Nucleus accumbens (tissue), 56 donors: ENCODE measurements around the gene FBXO40.
"Not testable (repeated sequence)": the region's sequence is repeated elsewhere in the genome, so short reads cannot be mapped to it uniquely, and the experiment has no call there.

Experiments used
- DNase-seq, 56 donors: peaks; one replicate each; lab custom pipeline; 2025; lab: John Stamatoyannopoulos, UW

Gene FBXO40

GRCh38 chr3:121592856-121593702, at the start of gene FBXO40:
FBXO40 (plus strand) TSS chr3:121593379; CDS start chr3:121620576, 27,197 bp downstream.
- peak in 1 of 56 donors; percentile 4 for DNase-seq

- DNase-seq: no peak
These were observed 48.1 kb upstream of the FBXO40 start for GRCh38 chr3:121545049-121545573.

GRCh38 chr3:121545574-121546455, 47.4 kb upstream of the FBXO40 start, which contains the start of gene POLQ:
POLQ (minus strand) TSS chr3:121545988; CDS start chr3:121545877, 111 bp downstream.
- DNase-seq: peak; percentile 28 to 97 (median 84)

- peak in 12 of 56 donors; percentile 1 to 23 (median 4) for DNase-seq
These were observed 40.8 kb upstream of the FBXO40 start for GRCh38 chr3:121552379-121552778.

GRCh38 chr3:121552797-121553196, 40.4 kb upstream of the FBXO40 start:
- no peak for DNase-seq

- DNase-seq: no peak
These were observed 35.7 kb upstream of the FBXO40 start for GRCh38 chr3:121557426-121557934.

- DNase-seq: no peak
These were observed 31.0 kb upstream of the FBXO40 start for GRCh38 chr3:121562148-121562547.

- DNase-seq: no peak
These were observed 26.4 kb upstream of the FBXO40 start for GRCh38 chr3:121566773-121567172.

GRCh38 chr3:121567649-121568048, 25.5 kb upstream of the FBXO40 start, which contains the start of gene ARGFX:
ARGFX (plus strand) TSS chr3:121567949; CDS start chr3:121570714, 2,765 bp downstream.
- no peak for DNase-seq

GRCh38 chr3:121574449-121574848, 18.7 kb upstream of the FBXO40 start:
- DNase-seq: no peak

GRCh38 chr3:121581691-121582090, 11.5 kb upstream of the FBXO40 start:
- DNase-seq: no peak

- no peak for DNase-seq
These were observed 8.8 kb upstream of the FBXO40 start for GRCh38 chr3:121584418-121584817.

GRCh38 chr3:121593806-121594205, 627 bp downstream of the FBXO40 start:
- not testable (repeated sequence) for DNase-seq

GRCh38 chr3:121594850-121595249, 1.7 kb downstream of the FBXO40 start:
- no peak for DNase-seq

- no peak for DNase-seq
These were observed 2.7 kb downstream of the FBXO40 start for GRCh38 chr3:121595765-121596406.

- DNase-seq: no peak
These were observed 5.4 kb downstream of the FBXO40 start for GRCh38 chr3:121598564-121598963.

GRCh38 chr3:121599900-121600299, 6.7 kb downstream of the FBXO40 start:
- not testable (repeated sequence) for DNase-seq

- DNase-seq: no peak
These were observed 8.1 kb downstream of the FBXO40 start for GRCh38 chr3:121601212-121601812.

GRCh38 chr3:121604759-121605158, 11.6 kb downstream of the FBXO40 start:
- DNase-seq: no peak

- DNase-seq: no peak
These were observed 12.9 kb downstream of the FBXO40 start for GRCh38 chr3:121606106-121606505.
